AG10803 (cell line): ENCODE results near the gene MAP4K2.

Experiments
- DNase-seq: peaks from one replicate; pipeline ENCODE4 v3.0.0; 2010; ENCODE audit warnings: low read depth
- H3K4me3 ChIP-seq: 2 replicates; pipeline ENCODE4 v1.5.1; 2011; ENCODE audit warnings: mild to moderate bottlenecking, low read length, control low read depth
- TF ChIP-seq, protein P1 (sequence below): conservative IDR thresholded peaks from 2 replicates; pipeline ENCODE4 v1.5.1; 2011; ENCODE audit warnings: mild to moderate bottlenecking, low read length, control low read depth, inconsistent platforms

MAP4K2 gene

DNA sequence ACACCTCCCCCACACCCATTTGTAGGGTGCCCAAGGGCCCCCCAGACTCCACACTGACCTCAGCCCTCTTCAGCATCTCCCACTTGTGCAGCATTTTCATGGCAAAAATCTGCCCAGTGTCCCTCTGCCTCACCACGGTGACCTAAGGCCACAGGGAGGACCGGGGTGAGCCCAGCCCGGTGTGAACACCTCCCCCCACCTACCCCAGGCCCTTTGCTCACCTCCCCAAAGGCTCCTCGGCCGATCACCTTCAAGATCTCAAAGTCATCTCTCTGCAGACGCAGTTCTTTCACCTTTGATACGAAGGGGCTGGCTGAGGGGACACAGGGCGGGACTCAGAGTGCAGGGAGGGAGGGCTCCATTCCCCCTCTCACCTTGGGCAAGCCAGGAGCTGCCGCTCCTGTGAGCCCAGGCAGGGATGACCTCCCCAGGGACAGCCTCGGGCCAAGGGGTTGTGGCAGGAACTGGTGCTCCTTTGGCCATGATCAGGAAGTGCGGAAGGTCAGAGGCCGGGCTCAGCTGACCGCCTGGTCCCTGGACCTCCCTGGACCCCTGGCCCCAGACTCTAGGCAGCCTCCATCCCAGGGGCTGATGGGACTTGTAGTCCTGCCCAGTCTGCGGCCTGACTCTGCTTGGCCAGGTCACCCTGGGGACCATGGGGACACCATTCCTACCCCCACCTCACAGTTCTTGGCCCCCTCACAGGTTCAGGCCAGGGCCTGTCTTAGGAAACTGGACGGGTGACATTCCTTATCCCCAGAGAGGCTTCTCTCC lies 38.8 kb upstream of the MAP4K2 start:
- DNase-seq, result no peak
- TF ChIP-seq, protein P1, sequence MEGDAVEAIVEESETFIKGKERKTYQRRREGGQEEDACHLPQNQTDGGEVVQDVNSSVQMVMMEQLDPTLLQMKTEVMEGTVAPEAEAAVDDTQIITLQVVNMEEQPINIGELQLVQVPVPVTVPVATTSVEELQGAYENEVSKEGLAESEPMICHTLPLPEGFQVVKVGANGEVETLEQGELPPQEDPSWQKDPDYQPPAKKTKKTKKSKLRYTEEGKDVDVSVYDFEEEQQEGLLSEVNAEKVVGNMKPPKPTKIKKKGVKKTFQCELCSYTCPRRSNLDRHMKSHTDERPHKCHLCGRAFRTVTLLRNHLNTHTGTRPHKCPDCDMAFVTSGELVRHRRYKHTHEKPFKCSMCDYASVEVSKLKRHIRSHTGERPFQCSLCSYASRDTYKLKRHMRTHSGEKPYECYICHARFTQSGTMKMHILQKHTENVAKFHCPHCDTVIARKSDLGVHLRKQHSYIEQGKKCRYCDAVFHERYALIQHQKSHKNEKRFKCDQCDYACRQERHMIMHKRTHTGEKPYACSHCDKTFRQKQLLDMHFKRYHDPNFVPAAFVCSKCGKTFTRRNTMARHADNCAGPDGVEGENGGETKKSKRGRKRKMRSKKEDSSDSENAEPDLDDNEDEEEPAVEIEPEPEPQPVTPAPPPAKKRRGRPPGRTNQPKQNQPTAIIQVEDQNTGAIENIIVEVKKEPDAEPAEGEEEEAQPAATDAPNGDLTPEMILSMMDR, result no peak
- no peak overlapping the region for H3K4me3 ChIP-seq

DNA sequence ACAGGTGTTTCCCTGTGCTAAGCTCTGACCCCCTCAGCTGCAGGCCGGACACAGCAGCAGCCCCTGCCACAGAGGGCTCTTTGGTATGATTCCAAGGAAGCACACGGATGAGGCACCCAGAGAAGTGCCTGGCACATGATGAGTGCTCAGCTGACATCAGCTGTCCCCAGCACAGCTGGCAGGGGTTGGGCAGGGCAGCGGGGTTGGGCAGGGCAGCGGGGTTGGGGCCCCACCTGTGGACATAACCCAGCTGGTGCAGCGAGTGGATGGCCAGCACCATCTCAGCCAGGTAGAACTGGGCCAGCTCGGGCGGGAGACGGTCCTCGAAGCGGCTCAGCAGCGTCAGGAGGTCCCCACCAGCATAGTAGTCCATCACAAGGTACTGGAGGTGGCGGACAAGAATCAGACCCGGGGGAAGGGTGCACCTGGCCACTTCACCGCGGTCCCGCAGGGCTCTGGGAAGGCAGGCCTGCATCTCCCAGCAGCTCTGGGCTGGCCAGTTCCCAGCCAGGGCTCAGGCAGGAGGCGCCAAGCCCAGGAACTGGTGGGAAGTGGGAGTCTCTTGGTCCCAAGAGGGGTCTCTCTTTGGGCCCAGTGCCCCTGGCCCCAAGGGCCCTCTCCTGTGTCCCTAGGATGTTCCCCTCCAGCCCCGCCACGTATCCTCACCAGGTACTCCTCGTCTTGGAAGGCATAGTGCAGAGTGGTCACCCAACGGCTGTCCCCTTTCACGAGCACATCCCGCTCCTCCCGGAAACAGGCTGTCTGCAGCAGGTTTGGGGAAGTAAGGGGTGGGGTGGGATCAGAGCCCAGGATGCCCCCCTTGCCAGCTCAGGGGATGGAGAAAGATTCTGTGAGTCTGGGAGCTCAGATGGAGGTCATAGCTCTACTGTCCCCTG lies 37.1 kb upstream of the MAP4K2 start:
- DNase-seq, result no peak
- TF ChIP-seq, protein P1, result no peak
- no peak overlapping the region for H3K4me3 ChIP-seq

DNA sequence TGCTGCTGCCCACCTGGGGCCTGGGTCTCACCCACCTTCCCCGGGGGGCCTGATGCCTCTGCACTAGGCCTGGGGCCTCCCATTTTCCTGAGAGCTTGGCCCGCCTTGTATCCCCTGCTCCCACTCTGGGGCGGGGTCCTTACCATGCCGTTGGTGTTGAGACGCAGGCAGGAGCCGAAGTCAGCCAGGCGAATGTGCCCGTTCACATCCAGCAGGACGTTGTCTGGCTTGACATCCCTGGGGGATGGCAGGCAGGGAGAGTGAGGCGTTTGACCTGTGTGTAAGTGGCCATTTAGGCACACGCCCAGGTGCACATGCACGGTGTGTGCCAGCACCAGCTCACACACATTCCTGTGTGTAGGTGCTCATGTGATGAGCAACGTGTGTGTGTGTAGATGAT lies 36.3 kb upstream of the MAP4K2 start:
- H3K4me3 ChIP-seq, result no peak overlapping the region
- TF ChIP-seq, protein P1, result no peak
- DNase-seq, result no peak

DNA sequence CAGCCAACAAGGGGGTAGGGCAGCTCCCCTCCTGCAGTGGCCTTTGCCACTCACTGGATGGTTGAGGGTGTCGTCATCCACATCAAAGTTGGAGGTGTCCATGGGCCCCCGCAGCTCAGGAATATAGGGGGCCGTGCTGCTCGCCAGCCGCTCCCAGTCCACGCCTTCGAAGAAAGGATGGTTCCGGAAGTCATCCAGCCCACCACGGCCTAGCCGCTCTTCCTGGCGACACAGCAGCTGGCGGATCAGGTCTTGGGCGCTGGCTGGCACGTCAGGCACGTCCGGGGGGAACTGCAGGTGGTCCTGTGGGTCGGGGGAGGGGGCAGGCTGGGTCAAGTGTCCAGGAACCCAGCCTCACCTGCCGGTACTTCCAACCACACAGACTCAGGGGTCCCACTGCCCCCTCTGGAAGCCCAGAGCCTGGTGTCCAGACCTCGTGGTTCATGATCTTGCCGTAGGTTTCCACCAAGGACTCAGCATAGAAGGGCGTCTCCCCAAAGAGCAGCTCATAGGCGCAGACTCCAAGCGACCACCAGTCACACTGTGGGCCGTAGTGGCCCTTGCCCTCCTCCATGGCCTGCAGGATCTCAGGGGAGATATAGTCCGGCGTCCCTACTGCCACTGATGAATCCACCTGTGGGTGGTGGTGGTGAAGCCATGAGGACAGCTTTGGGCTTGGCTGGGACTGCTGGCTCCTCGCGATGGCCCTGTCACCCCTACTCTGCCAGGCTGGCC lies 35.8 kb upstream of the MAP4K2 start:
- no peak overlapping the region for H3K4me3 ChIP-seq
- TF ChIP-seq, protein P1, result no peak
- DNase-seq, result no peak

DNA sequence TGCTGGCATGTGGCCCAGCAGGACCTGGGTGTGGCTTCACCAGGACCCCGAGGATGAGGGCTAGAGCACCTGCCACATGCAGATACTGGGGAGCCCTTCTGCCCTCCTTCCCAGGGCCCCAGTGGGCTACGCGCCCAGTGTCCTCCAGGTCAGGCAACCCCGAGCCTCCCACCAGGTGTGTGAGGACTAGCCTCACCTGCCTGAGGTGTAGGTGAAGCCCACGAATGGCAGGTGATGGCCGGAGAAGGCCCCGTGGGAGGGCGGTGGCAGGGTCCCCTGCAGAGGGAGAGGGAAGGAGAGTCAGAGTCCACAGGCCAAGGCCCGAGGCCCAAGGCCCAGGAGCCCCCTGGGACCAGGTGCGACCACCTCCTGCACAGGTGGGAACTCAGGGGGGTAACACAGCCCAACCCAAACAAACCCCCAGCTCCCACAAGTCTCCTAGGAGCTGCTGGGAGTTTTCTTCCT lies 34.9 kb upstream of the MAP4K2 start:
- H3K4me3 ChIP-seq, result no peak overlapping the region

DNA sequence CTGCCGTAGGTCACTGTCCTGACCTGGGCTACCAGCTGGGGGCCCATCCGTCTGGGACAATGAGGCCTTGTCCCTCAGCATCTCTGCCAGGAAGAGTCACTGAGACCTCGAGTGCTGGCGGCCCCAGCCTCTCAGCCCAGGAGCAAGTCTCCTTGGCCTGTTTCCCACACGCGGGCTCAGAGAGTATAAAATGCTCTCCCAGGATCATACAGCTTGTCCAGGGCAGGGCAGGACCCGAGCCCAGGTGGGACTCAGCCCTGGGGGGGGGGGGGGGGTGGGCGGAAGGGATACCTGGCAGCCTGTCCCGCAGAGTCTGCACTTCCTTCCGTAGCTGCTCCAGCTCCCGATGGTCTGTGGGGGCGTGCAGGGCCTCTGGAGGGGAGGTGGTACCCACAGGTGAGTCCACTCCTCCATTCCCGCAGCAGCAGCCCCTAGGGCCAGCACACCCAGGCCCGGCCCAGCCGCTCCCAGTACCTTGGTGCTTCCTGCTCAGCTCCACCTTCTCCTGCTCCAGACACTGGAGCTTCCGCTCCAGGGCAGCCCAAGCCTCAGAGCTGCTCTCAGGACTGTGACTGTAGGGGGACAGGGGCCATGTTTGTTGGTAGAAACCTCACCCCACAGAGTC lies 33.5 kb upstream of the MAP4K2 start:
- H3K4me3 ChIP-seq, result no peak overlapping the region
- DNase-seq, result no peak

More for the DNA sequence above, 34.9 kb upstream of the MAP4K2 start:
- TF ChIP-seq, protein P1, result no peak
- DNase-seq, result no peak

More for the DNA sequence above, 33.5 kb upstream of the MAP4K2 start:
- TF ChIP-seq, protein P1, result no peak
